Limb (tissue), 2 donors: ENCODE results near the gene FGD4.

Experiments used
- DNase-seq, 2 donors: peaks; one replicate each; pipeline ENCODE4 v3.0.0-alpha.2; 2016; ENCODE audit errors: extremely low spot score in 2 of 2

Gene FGD4

GRCh38 chr12:32399370-32400113 is at the start of gene FGD4:
Gene FGD4, plus strand, starts transcription at chr12:32399558.
- DNase-seq = peak; percentile 68 to 83

- DNase-seq = no peak
Measured at GRCh38 chr12:32353540-32353939, 45.8 kb upstream of the FGD4 start.

- DNase-seq = no peak
Measured at GRCh38 chr12:32357601-32358249, 41.6 kb upstream of the FGD4 start.

GRCh38 chr12:32360956-32361355 is 38.4 kb upstream of the FGD4 start:
- no peak for DNase-seq

- no peak for DNase-seq
Measured at GRCh38 chr12:32362892-32363291, 36.5 kb upstream of the FGD4 start.

GRCh38 chr12:32365473-32366064 is 33.8 kb upstream of the FGD4 start:
- DNase-seq = peak; percentile 49 to 74

- DNase-seq = no peak
Measured at GRCh38 chr12:32366714-32367113, 32.6 kb upstream of the FGD4 start.

GRCh38 chr12:32367381-32367780 is 32.0 kb upstream of the FGD4 start:
- DNase-seq = no peak

GRCh38 chr12:32369202-32369601 is 30.2 kb upstream of the FGD4 start:
- DNase-seq = no peak

GRCh38 chr12:32377344-32378055 is 21.9 kb upstream of the FGD4 start:
- DNase-seq = no peak

- no peak for DNase-seq
Measured at GRCh38 chr12:32379213-32379612, 20.1 kb upstream of the FGD4 start.

GRCh38 chr12:32379667-32380066 is 19.7 kb upstream of the FGD4 start:
- no peak for DNase-seq

- DNase-seq = no peak
Measured at GRCh38 chr12:32382226-32382625, 17.1 kb upstream of the FGD4 start.

- DNase-seq = peak in 1 of 2 donors; percentile 47
Measured at GRCh38 chr12:32390572-32391219, 8.7 kb upstream of the FGD4 start.

- no peak for DNase-seq
Measured at GRCh38 chr12:32395026-32395425, 4.3 kb upstream of the FGD4 start.

GRCh38 chr12:32397696-32398095 is 1.7 kb upstream of the FGD4 start:
- DNase-seq = no peak

GRCh38 chr12:32398181-32398580 is 1.2 kb upstream of the FGD4 start:
- DNase-seq = no peak

GRCh38 chr12:32398816-32399369 is 465 bp upstream of the FGD4 start:
- DNase-seq = no peak

GRCh38 chr12:32400114-32400672 is 835 bp downstream of the FGD4 start:
- no peak for DNase-seq

- DNase-seq = no peak
Measured at GRCh38 chr12:32400866-32401265, 1.5 kb downstream of the FGD4 start.

GRCh38 chr12:32402170-32402569 is 2.8 kb downstream of the FGD4 start:
- no peak for DNase-seq
